IMR-90 (cell line): ENCODE data around the gene ANKRD13A. TPM values are rescaled to one million over a fixed set of nuclear protein-coding genes. Genes with fewer than 3 reads are reported as not detected.

Experiments
- ATAC-seq: fragments of 200-7000 bp; cut with Tn5 transposase; 2 replicates; pipeline ENCODE4 v1.9.1; 2020; ENCODE audit warnings: low read depth, mild to moderate bottlenecking, moderate library complexity
- BruUV-seq: library from RNA; stranded (reverse); fragments of 400-500 nt; replicated peaks from 2 replicates; lab custom pipeline; 2021; lab: Mats Ljungman, UMichigan
- CTCF ChIA-PET: fragments of 300-600 bp; formaldehyde crosslinking; extraction: SDS; loops from one replicate; lab custom pipeline; 2021; ENCODE audit warnings: antibody characterized with exemption; lab: Yijun Ruan, JAX
- POLR2A ChIA-PET: fragments of 300-600 bp; sonication (Branson Sonifier 250); formaldehyde crosslinking; loops from one replicate; lab custom pipeline; 2022; ENCODE audit warnings: antibody characterized with exemption; ENCODE audit not compliant: unreplicated experiment; lab: Charles Lee
- DNase-seq: peaks from one replicate; pipeline ENCODE4 v3.0.0; 2013
- H2AFZ ChIP-seq: replicated peaks from 2 replicates; pipeline ENCODE3; 2013; ENCODE audit warnings: low read length, mild to moderate bottlenecking; ENCODE audit not compliant: poor library complexity
- H2AK5ac ChIP-seq: 2 replicates; pipeline ENCODE4 v1.6.1; 2013; ENCODE audit warnings: low read depth, low read length, inconsistent platforms
- H2AK9ac ChIP-seq: replicated peaks from 2 replicates; pipeline ENCODE3; 2013; ENCODE audit warnings: mild to moderate bottlenecking, low read depth, low read length, moderate library complexity; ENCODE audit not compliant: poor library complexity
- H2BK120ac ChIP-seq: 2 replicates; pipeline ENCODE4 v1.6.1; 2013; ENCODE audit warnings: low read depth, low read length, inconsistent platforms
- H2BK15ac ChIP-seq: 3 replicates; pipeline ENCODE4 v1.6.1; 2013; ENCODE audit warnings: low read depth, low read length, inconsistent platforms
- H2BK20ac ChIP-seq: 2 replicates; pipeline ENCODE4 v1.6.1; 2013; ENCODE audit warnings: low read depth, mild to moderate bottlenecking, inconsistent platforms, low read length, moderate library complexity
- H2BK5ac ChIP-seq: 2 replicates; pipeline ENCODE4 v1.6.1; 2013; ENCODE audit warnings: mild to moderate bottlenecking, low read depth, low read length, inconsistent platforms; ENCODE audit not compliant: poor library complexity, severe bottlenecking
- H3K14ac ChIP-seq: replicated peaks from 2 replicates; pipeline ENCODE4 v1.6.1; 2013; ENCODE audit warnings: low read depth, low read length, inconsistent platforms
- H3K18ac ChIP-seq: 2 replicates; pipeline ENCODE4 v1.6.1; 2013; ENCODE audit warnings: low read depth, low read length, control low read depth
- H3K23ac ChIP-seq: 2 replicates; pipeline ENCODE4 v1.6.1; 2013; ENCODE audit warnings: low read depth, low read length, inconsistent platforms
- H3K27ac ChIP-seq: 2 replicates; pipeline ENCODE4 v1.5.1; 2013; ENCODE audit warnings: mild to moderate bottlenecking, control low read depth, low read length; ENCODE audit not compliant: insufficient read depth
- H3K27me3 ChIP-seq: 2 replicates; pipeline ENCODE4 v1.6.1; 2013; ENCODE audit warnings: low read length; ENCODE audit not compliant: control insufficient read depth, insufficient read depth
- H3K36me3 ChIP-seq: 2 replicates; pipeline ENCODE4 v1.6.1; 2013; ENCODE audit warnings: low read length, mixed read lengths; ENCODE audit not compliant: control insufficient read depth, insufficient read depth
- H3K4ac ChIP-seq: 2 replicates; pipeline ENCODE4 v1.6.1; 2013; ENCODE audit warnings: low read depth, low read length, inconsistent platforms
- H3K4me1 ChIP-seq: 2 replicates; pipeline ENCODE4 v1.6.1; 2013; ENCODE audit warnings: low read length, mixed read lengths; ENCODE audit not compliant: control insufficient read depth, insufficient read depth
- H3K4me2 ChIP-seq: 2 replicates; pipeline ENCODE4 v1.6.1; 2013; ENCODE audit warnings: low read depth, mild to moderate bottlenecking, control low read depth, low read length, moderate library complexity
- H3K4me3 ChIP-seq: 2 replicates; pipeline ENCODE4 v1.5.1; 2013; ENCODE audit warnings: low read depth, mild to moderate bottlenecking, control low read depth, low read length, moderate library complexity; ENCODE audit not compliant: insufficient read depth
- H3K56ac ChIP-seq: 2 replicates; pipeline ENCODE4 v1.6.1; 2013; ENCODE audit warnings: low read length, inconsistent platforms; ENCODE audit not compliant: insufficient read depth; ENCODE audit errors: extremely low read depth
- H3K79me1 ChIP-seq, 2 experiments: 2 replicates each; pipeline ENCODE4 v1.6.1; 2013; ENCODE audit warnings: low read length in 2 of 2, inconsistent platforms in 1 of 2, low read depth in 1 of 2
- H3K9ac ChIP-seq: 2 replicates; pipeline ENCODE4 v1.6.1; 2013; ENCODE audit warnings: low read depth, low read length, control low read depth
- H3K9me1 ChIP-seq: 2 replicates; pipeline ENCODE4 v1.6.1; 2013; ENCODE audit warnings: low read length, inconsistent platforms; ENCODE audit not compliant: insufficient read depth
- H3K9me3 ChIP-seq: 2 replicates; pipeline ENCODE4 v1.6.1; 2013; ENCODE audit warnings: low read length; ENCODE audit not compliant: control insufficient read depth, insufficient read depth
- H4K20me1 ChIP-seq: 2 replicates; pipeline ENCODE4 v1.6.1; 2013; ENCODE audit warnings: low read length, inconsistent platforms; ENCODE audit not compliant: insufficient read depth
- H4K5ac ChIP-seq: 2 replicates; pipeline ENCODE4 v1.6.1; 2013; ENCODE audit warnings: mild to moderate bottlenecking, low read depth, low read length, control low read depth
- H4K8ac ChIP-seq, 2 experiments: 2 replicates each; pipeline ENCODE4 v1.6.1; 2013; ENCODE audit warnings: low read depth in 2 of 2, low read length in 2 of 2, control low read depth in 1 of 2, inconsistent platforms in 1 of 2
- H4K91ac ChIP-seq: 2 replicates; pipeline ENCODE4 v1.6.1; 2013; ENCODE audit warnings: low read depth, low read length, inconsistent platforms; ENCODE audit not compliant: insufficient read depth
- MAFK ChIP-seq: IDR thresholded peaks from 2 replicates; pipeline ENCODE4 v1.6.1; 2012; ENCODE audit warnings: low read depth, low read length, improper control_type of control experiment
- MAZ ChIP-seq: IDR thresholded peaks from 2 replicates; pipeline ENCODE4 v1.6.1; 2012; ENCODE audit warnings: low read depth, mild to moderate bottlenecking, low read length, improper control_type of control experiment, moderate library complexity, borderline replicate concordance
- MXI1 ChIP-seq: IDR thresholded peaks from 2 replicates; pipeline ENCODE4 v1.6.1; 2012; ENCODE audit warnings: low read depth, mild to moderate bottlenecking, low read length, moderate library complexity, borderline replicate concordance
- RFX5 ChIP-seq: IDR thresholded peaks from 2 replicates; pipeline ENCODE4 v1.8.0; 2012; ENCODE audit warnings: low read depth, mild to moderate bottlenecking, low read length, moderate library complexity
- SMC3 ChIP-seq: fragments of 150-350 bp; IDR thresholded peaks from 2 replicates; pipeline ENCODE4 v1.6.1; 2016; ENCODE audit warnings: low read depth, mild to moderate bottlenecking, antibody characterized with exemption, low read length, moderate library complexity
- WGBS, 2 experiments: methylation state at CpG; one replicate each; pipeline versions ENCODE4 v1.1.5 to v1.1.7; 2013; ENCODE audit warnings: missing lambda C conversion rate in 2 of 2; ENCODE audit not compliant: insufficient read length in 1 of 2; ENCODE audit errors: extremely low coverage in 2 of 2; 5-methylcytosine and 5-hydroxymethylcytosine counted together
- dilution Hi-C: fragments of 300-500 bp; cut with HindIII; formaldehyde crosslinking; loops from one replicate; pipeline ENCODE4 v1.14.3; 2018; ENCODE audit warnings: low sequenced_read_pairs; ENCODE audit not compliant: unreplicated experiment
- in situ Hi-C: fragments of 300-500 bp; cut with MboI; formaldehyde crosslinking; loops from 3 replicates; pipeline ENCODE4 v1.14.3; 2019; ENCODE audit warnings: low sequenced_read_pairs, inconsistent platforms, mixed read lengths
- intact Hi-C: fragments of 100-400 bp; cut with micrococcal nuclease; formaldehyde crosslinking; loops from 2 replicates; pipeline ENCODE4 v1.10.0; 2022
- polyA plus RNA-seq, 3 experiments: library from polyadenylated mRNA; depleted of rRNA; stranded (reverse); fragments of >200 nt; gene quantifications; 2 replicates each; pipeline ENCODE4 v1.2.3, GENCODE V29; 2012; ENCODE audit warnings: low replicate concordance in 1 of 3
- total RNA-seq: library from RNA; depleted of rRNA; stranded (reverse); fragments of >200 nt; gene quantifications from 2 replicates; pipeline ENCODE4 v1.2.3, GENCODE V29; 2012

Gene ANKRD13A
- total and polyA plus RNA-seq, 2 of the 4 experiments (the other 2 are of a cell fraction): 299 to 449 TPM

DNA sequence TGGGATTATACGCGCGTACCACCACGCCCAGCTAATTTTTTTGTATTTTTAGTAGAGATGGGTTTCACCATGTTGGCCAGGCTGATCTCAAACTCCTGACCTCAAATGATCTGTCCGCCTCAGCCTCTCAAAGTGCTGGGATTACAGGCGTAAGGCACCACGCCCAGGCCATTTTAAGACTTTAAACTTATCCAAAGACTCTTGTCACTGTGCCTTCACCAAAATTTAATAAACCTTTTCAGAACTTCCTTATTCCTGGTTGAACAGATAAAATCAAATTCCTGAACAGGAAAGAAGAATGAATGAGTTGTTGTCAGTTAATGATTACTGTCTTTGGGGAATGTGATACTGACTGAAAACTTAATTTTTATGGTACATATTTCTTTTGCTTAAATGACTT is 40.9 kb upstream of the ANKRD13A start:
- dilution Hi-C loops: no loop called here
- Histone ChIP-seq H4K5ac (no peak overlapping the region), H2BK20ac (no peak overlapping the region)

More for the DNA sequence above, 40.9 kb upstream of the ANKRD13A start:
- no peak overlapping the region for H2BK15ac ChIP-seq
- BruUV-seq: no TSS peak
- no peak for TF ChIP-seq MAZ
- no peak for TF ChIP-seq SMC3
- no peak for TF ChIP-seq RFX5
- no peak for TF ChIP-seq MAFK
- TF ChIP-seq MXI1: no peak
- no peak overlapping the region for H4K8ac ChIP-seq
- no peak overlapping the region for H2AK9ac ChIP-seq
- H3K4ac ChIP-seq: no peak overlapping the region
- ChIA-PET CTCF (no interaction called here), POLR2A (no interaction called here)
- H3K27ac ChIP-seq: no peak overlapping the region
- H3K23ac ChIP-seq: no peak overlapping the region
- no peak overlapping the region for H2AK5ac ChIP-seq
- no peak overlapping the region for H3K4me3 ChIP-seq
- no peak overlapping the region for H3K18ac ChIP-seq
- intact Hi-C loops: no loop called here
- no peaks in the 10 kb centered on the region for H4K20me1 ChIP-seq
- WGBS, 2 experiments: no CpG with 5 or more reads among the region's 7 CpGs
- ATAC-seq (no peak), DNase-seq (no peak)
- no peaks in the 10 kb centered on the region for H3K27me3 ChIP-seq
- peaks cover 2 to 23% of the 10 kb centered on the region in 2 experiments; a peak in 2 of 4 replicates for H3K79me1 ChIP-seq
- H2BK5ac ChIP-seq: no peak overlapping the region
- H3K9me3 ChIP-seq: no peaks in the 10 kb centered on the region
- in situ Hi-C loops: no loop called here
- H3K9me1 ChIP-seq: peaks cover 7% of the 10 kb centered on the region
- no peak overlapping the region for H3K4me2 ChIP-seq
- 0 out of 2 replicates have a peak, but pooled peaks cover 1% of the 10 kb centered on the region for H3K4me1 ChIP-seq
- H2BK120ac ChIP-seq: no peak overlapping the region
- H4K91ac ChIP-seq: no peak overlapping the region
- H2AFZ ChIP-seq: no peak overlapping the region
- H3K14ac ChIP-seq: no peak overlapping the region
- peaks cover 21% of the 10 kb centered on the region for H3K36me3 ChIP-seq
- no peak overlapping the region for H3K56ac ChIP-seq
- no peak overlapping the region for H3K9ac ChIP-seq
